HEK293 (cell line): Measurements from ENCODE around the gene BOC.

Experiments
- HOXA7 ChIP-seq: sonication (generic); formaldehyde crosslinking; IDR thresholded peaks from 2 replicates; pipeline ENCODE4 v1.8.1; 2022; ENCODE audit warnings: missing genetic modification reagents, borderline replicate concordance
- ZNF157 ChIP-seq: fragments of 450-650 bp; formaldehyde crosslinking; IDR thresholded peaks from 2 replicates; pipeline ENCODE4 v1.5.1; 2016; ENCODE audit warnings: missing biosample characterization, missing genetic modification characterization
- ZNF23 ChIP-seq: fragments of 450-650 bp; formaldehyde crosslinking; IDR thresholded peaks from 2 replicates; pipeline ENCODE4 v1.5.1; 2016; ENCODE audit warnings: missing biosample characterization, missing genetic modification characterization, borderline replicate concordance
- TF ChIP-seq, protein P1 (sequence below): fragments of 450-650 bp; formaldehyde crosslinking; IDR thresholded peaks from 2 replicates; pipeline ENCODE4 v1.5.1; 2016; ENCODE audit warnings: missing biosample characterization, missing genetic modification characterization, low read depth
- TF ChIP-seq, protein P2 (sequence below): fragments of 450-650 bp; formaldehyde crosslinking; IDR thresholded peaks from 2 replicates; pipeline ENCODE4 v1.5.1; 2016; ENCODE audit warnings: missing biosample characterization, missing genetic modification characterization
- TF ChIP-seq, protein P3 (sequence below): fragments of 450-650 bp; formaldehyde crosslinking; IDR thresholded peaks from 2 replicates; pipeline ENCODE4 v1.5.1; 2016; ENCODE audit warnings: missing biosample characterization, missing genetic modification characterization
- TF ChIP-seq, protein P4 (sequence below): fragments of 450-650 bp; formaldehyde crosslinking; IDR thresholded peaks from 2 replicates; pipeline ENCODE4 v1.5.1; 2016; ENCODE audit warnings: missing biosample characterization, missing genetic modification characterization, borderline replicate concordance
- TF ChIP-seq, protein P5 (sequence below): sonication (generic); formaldehyde crosslinking; IDR thresholded peaks from 2 replicates; pipeline ENCODE4 v1.8.1; 2022; ENCODE audit warnings: mild to moderate bottlenecking, moderate library complexity, missing genetic modification reagents
- TF ChIP-seq, protein P6 (sequence below): fragments of 450-650 bp; formaldehyde crosslinking; IDR thresholded peaks from 2 replicates; pipeline ENCODE4 v1.5.1; 2016; ENCODE audit warnings: missing biosample characterization, missing genetic modification characterization
- TF ChIP-seq, protein P7 (sequence below): fragments of 450-650 bp; formaldehyde crosslinking; IDR thresholded peaks from 2 replicates; pipeline ENCODE4 v1.5.1; 2016; ENCODE audit warnings: missing biosample characterization, missing genetic modification characterization

DNA sequence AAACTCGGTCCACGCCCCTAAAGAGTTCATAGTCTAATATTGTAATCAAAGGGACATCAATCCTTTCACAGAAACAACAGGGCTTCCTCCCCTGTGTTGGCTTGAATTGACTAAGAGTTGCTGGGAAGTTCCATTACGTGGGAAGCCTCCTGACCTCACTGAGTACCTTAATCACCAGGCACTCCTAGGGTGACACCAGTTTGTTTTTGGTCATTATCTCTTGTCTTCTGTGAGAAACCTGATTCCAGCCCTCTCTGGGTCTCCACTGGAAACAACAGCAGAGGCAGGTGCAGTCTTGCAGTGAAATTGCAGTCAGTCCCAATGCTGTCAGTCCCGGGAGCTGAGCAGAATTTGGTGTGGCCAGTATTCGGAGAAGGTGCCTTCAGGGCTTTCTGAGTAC is 55.4 kb downstream of the BOC start:
- TF ChIP-seq ZNF23 (tag by site-specific recombination) (no peak), HOXA7 (CRISPR knock-in tag) (no peak), ZNF157 (tag by site-specific recombination) (no peak)
- TF ChIP-seq, protein P1, sequence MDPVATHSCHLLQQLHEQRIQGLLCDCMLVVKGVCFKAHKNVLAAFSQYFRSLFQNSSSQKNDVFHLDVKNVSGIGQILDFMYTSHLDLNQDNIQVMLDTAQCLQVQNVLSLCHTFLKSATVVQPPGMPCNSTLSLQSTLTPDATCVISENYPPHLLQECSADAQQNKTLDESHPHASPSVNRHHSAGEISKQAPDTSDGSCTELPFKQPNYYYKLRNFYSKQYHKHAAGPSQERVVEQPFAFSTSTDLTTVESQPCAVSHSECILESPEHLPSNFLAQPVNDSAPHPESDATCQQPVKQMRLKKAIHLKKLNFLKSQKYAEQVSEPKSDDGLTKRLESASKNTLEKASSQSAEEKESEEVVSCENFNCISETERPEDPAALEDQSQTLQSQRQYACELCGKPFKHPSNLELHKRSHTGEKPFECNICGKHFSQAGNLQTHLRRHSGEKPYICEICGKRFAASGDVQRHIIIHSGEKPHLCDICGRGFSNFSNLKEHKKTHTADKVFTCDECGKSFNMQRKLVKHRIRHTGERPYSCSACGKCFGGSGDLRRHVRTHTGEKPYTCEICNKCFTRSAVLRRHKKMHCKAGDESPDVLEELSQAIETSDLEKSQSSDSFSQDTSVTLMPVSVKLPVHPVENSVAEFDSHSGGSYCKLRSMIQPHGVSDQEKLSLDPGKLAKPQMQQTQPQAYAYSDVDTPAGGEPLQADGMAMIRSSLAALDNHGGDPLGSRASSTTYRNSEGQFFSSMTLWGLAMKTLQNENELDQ, result no peak
- TF ChIP-seq, protein P2, sequence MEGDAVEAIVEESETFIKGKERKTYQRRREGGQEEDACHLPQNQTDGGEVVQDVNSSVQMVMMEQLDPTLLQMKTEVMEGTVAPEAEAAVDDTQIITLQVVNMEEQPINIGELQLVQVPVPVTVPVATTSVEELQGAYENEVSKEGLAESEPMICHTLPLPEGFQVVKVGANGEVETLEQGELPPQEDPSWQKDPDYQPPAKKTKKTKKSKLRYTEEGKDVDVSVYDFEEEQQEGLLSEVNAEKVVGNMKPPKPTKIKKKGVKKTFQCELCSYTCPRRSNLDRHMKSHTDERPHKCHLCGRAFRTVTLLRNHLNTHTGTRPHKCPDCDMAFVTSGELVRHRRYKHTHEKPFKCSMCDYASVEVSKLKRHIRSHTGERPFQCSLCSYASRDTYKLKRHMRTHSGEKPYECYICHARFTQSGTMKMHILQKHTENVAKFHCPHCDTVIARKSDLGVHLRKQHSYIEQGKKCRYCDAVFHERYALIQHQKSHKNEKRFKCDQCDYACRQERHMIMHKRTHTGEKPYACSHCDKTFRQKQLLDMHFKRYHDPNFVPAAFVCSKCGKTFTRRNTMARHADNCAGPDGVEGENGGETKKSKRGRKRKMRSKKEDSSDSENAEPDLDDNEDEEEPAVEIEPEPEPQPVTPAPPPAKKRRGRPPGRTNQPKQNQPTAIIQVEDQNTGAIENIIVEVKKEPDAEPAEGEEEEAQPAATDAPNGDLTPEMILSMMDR (tag by site-specific recombination), result no peak
- TF ChIP-seq, protein P3, sequence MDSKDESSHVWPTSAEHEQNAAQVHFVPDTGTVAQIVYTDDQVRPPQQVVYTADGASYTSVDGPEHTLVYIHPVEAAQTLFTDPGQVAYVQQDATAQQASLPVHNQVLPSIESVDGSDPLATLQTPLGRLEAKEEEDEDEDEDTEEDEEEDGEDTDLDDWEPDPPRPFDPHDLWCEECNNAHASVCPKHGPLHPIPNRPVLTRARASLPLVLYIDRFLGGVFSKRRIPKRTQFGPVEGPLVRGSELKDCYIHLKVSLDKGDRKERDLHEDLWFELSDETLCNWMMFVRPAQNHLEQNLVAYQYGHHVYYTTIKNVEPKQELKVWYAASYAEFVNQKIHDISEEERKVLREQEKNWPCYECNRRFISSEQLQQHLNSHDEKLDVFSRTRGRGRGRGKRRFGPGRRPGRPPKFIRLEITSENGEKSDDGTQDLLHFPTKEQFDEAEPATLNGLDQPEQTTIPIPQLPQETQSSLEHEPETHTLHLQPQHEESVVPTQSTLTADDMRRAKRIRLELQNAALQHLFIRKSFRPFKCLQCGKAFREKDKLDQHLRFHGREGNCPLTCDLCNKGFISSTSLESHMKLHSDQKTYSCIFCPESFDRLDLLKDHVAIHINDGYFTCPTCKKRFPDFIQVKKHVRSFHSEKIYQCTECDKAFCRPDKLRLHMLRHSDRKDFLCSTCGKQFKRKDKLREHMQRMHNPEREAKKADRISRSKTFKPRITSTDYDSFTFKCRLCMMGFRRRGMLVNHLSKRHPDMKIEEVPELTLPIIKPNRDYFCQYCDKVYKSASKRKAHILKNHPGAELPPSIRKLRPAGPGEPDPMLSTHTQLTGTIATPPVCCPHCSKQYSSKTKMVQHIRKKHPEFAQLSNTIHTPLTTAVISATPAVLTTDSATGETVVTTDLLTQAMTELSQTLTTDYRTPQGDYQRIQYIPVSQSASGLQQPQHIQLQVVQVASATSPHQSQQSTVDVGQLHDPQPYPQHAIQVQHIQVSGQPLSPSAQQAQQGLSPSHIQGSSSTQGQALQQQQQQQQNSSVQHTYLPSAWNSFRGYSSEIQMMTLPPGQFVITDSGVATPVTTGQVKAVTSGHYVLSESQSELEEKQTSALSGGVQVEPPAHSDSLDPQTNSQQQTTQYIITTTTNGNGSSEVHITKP (tag by site-specific recombination), result no peak
- TF ChIP-seq, protein P4, sequence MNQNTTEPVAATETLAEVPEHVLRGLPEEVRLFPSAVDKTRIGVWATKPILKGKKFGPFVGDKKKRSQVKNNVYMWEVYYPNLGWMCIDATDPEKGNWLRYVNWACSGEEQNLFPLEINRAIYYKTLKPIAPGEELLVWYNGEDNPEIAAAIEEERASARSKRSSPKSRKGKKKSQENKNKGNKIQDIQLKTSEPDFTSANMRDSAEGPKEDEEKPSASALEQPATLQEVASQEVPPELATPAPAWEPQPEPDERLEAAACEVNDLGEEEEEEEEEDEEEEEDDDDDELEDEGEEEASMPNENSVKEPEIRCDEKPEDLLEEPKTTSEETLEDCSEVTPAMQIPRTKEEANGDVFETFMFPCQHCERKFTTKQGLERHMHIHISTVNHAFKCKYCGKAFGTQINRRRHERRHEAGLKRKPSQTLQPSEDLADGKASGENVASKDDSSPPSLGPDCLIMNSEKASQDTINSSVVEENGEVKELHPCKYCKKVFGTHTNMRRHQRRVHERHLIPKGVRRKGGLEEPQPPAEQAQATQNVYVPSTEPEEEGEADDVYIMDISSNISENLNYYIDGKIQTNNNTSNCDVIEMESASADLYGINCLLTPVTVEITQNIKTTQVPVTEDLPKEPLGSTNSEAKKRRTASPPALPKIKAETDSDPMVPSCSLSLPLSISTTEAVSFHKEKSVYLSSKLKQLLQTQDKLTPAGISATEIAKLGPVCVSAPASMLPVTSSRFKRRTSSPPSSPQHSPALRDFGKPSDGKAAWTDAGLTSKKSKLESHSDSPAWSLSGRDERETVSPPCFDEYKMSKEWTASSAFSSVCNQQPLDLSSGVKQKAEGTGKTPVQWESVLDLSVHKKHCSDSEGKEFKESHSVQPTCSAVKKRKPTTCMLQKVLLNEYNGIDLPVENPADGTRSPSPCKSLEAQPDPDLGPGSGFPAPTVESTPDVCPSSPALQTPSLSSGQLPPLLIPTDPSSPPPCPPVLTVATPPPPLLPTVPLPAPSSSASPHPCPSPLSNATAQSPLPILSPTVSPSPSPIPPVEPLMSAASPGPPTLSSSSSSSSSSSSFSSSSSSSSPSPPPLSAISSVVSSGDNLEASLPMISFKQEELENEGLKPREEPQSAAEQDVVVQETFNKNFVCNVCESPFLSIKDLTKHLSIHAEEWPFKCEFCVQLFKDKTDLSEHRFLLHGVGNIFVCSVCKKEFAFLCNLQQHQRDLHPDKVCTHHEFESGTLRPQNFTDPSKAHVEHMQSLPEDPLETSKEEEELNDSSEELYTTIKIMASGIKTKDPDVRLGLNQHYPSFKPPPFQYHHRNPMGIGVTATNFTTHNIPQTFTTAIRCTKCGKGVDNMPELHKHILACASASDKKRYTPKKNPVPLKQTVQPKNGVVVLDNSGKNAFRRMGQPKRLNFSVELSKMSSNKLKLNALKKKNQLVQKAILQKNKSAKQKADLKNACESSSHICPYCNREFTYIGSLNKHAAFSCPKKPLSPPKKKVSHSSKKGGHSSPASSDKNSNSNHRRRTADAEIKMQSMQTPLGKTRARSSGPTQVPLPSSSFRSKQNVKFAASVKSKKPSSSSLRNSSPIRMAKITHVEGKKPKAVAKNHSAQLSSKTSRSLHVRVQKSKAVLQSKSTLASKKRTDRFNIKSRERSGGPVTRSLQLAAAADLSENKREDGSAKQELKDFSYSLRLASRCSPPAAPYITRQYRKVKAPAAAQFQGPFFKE (tag by site-specific recombination), result no peak
- TF ChIP-seq, protein P5, sequence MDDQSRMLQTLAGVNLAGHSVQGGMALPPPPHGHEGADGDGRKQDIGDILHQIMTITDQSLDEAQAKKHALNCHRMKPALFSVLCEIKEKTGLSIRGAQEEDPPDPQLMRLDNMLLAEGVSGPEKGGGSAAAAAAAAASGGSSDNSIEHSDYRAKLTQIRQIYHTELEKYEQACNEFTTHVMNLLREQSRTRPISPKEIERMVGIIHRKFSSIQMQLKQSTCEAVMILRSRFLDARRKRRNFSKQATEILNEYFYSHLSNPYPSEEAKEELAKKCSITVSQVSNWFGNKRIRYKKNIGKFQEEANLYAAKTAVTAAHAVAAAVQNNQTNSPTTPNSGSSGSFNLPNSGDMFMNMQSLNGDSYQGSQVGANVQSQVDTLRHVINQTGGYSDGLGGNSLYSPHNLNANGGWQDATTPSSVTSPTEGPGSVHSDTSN (CRISPR knock-in tag), result no peak
- TF ChIP-seq, protein P6, sequence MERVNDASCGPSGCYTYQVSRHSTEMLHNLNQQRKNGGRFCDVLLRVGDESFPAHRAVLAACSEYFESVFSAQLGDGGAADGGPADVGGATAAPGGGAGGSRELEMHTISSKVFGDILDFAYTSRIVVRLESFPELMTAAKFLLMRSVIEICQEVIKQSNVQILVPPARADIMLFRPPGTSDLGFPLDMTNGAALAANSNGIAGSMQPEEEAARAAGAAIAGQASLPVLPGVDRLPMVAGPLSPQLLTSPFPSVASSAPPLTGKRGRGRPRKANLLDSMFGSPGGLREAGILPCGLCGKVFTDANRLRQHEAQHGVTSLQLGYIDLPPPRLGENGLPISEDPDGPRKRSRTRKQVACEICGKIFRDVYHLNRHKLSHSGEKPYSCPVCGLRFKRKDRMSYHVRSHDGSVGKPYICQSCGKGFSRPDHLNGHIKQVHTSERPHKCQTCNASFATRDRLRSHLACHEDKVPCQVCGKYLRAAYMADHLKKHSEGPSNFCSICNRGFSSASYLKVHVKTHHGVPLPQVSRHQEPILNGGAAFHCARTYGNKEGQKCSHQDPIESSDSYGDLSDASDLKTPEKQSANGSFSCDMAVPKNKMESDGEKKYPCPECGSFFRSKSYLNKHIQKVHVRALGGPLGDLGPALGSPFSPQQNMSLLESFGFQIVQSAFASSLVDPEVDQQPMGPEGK (tag by site-specific recombination), result no peak
- TF ChIP-seq, protein P7, sequence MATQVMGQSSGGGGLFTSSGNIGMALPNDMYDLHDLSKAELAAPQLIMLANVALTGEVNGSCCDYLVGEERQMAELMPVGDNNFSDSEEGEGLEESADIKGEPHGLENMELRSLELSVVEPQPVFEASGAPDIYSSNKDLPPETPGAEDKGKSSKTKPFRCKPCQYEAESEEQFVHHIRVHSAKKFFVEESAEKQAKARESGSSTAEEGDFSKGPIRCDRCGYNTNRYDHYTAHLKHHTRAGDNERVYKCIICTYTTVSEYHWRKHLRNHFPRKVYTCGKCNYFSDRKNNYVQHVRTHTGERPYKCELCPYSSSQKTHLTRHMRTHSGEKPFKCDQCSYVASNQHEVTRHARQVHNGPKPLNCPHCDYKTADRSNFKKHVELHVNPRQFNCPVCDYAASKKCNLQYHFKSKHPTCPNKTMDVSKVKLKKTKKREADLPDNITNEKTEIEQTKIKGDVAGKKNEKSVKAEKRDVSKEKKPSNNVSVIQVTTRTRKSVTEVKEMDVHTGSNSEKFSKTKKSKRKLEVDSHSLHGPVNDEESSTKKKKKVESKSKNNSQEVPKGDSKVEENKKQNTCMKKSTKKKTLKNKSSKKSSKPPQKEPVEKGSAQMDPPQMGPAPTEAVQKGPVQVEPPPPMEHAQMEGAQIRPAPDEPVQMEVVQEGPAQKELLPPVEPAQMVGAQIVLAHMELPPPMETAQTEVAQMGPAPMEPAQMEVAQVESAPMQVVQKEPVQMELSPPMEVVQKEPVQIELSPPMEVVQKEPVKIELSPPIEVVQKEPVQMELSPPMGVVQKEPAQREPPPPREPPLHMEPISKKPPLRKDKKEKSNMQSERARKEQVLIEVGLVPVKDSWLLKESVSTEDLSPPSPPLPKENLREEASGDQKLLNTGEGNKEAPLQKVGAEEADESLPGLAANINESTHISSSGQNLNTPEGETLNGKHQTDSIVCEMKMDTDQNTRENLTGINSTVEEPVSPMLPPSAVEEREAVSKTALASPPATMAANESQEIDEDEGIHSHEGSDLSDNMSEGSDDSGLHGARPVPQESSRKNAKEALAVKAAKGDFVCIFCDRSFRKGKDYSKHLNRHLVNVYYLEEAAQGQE, result no peak
